Pons (tissue), 1 donor: ENCODE data around the gene TTC17.
A peak's percentile ranks its signal among the peaks of the same experiment; 100 is the strongest.
"Not testable (repeated sequence)": the region's sequence is repeated elsewhere in the genome, so short reads cannot be mapped to it uniquely, and the experiment has no call there.

ENCODE experiments used
- DNase-seq: peaks from one replicate; pipeline ENCODE4 v3.0.0-alpha.2; 2016; ENCODE audit warnings: low spot score

Gene TTC17, protein sequence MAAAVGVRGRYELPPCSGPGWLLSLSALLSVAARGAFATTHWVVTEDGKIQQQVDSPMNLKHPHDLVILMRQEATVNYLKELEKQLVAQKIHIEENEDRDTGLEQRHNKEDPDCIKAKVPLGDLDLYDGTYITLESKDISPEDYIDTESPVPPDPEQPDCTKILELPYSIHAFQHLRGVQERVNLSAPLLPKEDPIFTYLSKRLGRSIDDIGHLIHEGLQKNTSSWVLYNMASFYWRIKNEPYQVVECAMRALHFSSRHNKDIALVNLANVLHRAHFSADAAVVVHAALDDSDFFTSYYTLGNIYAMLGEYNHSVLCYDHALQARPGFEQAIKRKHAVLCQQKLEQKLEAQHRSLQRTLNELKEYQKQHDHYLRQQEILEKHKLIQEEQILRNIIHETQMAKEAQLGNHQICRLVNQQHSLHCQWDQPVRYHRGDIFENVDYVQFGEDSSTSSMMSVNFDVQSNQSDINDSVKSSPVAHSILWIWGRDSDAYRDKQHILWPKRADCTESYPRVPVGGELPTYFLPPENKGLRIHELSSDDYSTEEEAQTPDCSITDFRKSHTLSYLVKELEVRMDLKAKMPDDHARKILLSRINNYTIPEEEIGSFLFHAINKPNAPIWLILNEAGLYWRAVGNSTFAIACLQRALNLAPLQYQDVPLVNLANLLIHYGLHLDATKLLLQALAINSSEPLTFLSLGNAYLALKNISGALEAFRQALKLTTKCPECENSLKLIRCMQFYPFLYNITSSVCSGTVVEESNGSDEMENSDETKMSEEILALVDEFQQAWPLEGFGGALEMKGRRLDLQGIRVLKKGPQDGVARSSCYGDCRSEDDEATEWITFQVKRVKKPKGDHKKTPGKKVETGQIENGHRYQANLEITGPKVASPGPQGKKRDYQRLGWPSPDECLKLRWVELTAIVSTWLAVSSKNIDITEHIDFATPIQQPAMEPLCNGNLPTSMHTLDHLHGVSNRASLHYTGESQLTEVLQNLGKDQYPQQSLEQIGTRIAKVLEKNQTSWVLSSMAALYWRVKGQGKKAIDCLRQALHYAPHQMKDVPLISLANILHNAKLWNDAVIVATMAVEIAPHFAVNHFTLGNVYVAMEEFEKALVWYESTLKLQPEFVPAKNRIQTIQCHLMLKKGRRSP

DNA sequence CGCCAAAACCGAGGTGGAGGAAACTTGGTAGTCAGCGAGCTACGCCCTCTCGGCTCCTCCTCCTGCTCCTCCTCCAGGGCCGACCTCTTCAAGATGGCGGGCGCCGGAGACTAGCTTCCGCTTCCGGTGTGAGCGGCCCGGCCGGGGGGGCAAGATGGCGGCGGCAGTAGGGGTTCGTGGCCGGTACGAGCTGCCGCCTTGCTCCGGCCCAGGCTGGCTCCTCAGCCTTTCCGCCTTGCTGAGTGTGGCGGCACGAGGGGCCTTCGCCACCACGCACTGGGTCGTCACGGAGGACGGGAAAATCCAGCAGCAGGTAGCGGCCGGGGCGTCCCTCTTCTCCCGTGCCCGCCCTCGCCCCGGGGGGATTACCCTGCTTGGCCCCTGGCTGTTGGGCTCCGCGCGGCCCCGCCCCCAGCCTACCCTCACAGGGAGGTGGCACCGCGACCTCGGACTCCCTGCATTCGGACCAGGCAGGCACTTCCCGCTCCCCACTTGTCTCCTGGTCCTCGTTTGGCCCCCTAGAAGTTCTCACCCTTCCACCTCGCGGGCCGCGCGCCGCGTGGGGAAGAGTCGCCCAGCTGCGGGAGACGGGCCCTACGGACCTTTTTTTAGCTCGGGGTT lies at the start of gene TTC17:
Gene TTC17, plus strand, starts transcription at position 120 of the 621 bp plus-strand sequence. Its CDS starts 35 bp downstream, at position 155.
- peak; percentile 92 for DNase-seq

- DNase-seq, result peak; percentile 94
Measured at GRCh38 chr11:43311791-43312607, 46.7 kb upstream of the TTC17 start, which contains the start of gene API5. TSS of gene API5 (plus strand) at chr11:43311996. CDS start at chr11:43312128, 132 bp downstream.

DNA sequence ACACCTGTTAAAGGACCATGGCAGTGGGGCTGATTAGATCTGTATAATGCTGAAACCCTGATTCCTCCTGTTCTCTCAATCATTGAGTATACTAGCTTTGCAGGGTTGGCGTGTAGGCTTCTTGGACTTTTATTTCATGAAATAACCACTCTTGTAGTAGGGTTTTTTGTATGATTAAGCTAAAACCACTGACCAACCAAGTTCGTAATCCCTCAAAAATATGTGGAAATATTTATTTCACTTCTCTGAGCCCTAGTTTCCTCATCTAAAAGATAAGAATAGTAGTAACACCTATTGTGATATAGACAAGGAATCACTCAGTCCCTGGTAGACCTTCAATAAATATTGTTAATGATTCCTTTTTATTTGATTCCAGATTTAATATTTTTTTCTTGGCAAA lies 42.8 kb upstream of the TTC17 start:
- no peak for DNase-seq

- no peak for DNase-seq
Measured at GRCh38 chr11:43316451-43316850, 42.3 kb upstream of the TTC17 start.

GRCh38 chr11:43327987-43328386 lies 30.7 kb upstream of the TTC17 start:
- no peak for DNase-seq

GRCh38 chr11:43328482-43328881 lies 30.2 kb upstream of the TTC17 start:
- DNase-seq, result no peak

DNA sequence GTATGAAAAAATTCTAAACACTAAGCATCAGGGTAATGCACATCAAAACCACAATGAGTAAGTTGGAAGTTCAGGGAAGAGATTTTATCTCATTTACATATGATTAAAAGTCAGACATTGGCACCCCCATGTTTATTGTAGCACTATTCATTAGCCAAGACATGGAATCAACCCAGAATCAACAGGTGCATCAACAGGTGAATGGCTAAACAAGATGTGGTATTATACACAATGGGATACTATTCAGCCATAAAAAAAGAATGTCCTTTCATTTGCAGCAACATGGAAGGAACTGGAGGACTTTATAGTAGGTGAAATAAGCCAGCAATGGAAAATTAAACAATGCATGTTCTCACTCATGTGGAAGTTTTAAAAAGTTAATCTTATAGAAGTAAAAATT lies 17.6 kb upstream of the TTC17 start:
- DNase-seq, result no peak

DNA sequence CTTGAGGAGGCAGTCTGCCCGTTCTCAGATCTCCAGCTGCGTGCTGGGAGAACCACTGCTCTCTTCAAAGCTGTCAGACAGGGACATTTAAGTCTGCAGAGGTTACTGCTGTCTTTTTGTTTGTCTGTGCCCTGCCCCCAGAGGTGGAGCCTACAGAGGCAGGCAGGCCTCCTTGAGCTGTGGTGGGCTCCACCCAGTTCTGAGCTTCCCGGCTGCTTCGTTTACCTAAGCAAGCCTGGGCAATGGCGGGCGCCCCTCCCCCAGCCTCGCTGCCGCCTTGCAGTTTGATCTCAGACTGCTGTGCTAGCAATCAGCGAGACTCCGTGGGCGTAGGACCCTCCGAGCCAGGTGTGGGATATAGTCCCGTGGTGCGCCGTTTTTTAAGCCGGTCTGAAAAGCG lies 7.3 kb upstream of the TTC17 start:
- DNase-seq, result not testable (repeated sequence)

DNA sequence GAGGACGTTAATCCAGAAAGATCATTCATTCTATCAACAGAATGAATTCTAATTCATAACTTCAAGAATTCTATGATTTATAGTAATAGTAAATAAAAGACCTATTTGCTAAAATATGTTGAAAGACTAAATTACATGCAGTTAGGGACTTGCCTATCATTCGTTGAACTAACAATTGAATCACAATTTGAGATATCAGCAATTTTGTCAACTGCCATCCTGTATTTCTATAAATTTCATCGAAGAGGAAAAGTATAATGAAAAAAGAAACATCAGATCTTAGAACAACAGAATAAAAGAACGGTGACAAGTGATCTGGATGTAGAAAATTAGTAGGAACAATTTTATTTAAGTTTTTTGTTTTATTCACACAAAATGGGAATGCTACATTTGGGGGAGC lies 4.4 kb upstream of the TTC17 start:
- DNase-seq, result no peak

GRCh38 chr11:43356336-43356735 lies 2.4 kb upstream of the TTC17 start:
- no peak for DNase-seq

- no peak for DNase-seq
Measured at GRCh38 chr11:43358279-43358800, 380 bp upstream of the TTC17 start.

DNA sequence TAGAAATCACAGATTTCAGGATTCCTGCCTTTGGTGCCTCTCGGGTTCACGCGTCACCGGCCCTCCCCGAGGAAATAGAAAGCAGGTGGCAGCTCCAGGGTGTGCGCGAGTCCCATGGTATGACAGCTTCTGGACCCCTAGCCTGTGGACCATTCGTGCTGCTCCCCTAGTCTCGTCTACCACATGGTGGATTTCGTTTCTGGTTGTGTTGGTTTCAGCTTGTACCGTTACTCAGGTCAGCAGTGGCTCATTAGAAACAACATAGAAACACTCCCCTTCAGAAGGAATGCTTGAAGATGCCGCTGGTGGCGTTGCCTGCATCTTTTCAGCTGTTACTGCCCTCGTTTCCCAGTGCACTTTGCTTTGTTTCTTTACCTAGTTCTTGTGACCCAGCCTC lies 700 bp downstream of the TTC17 start:
- DNase-seq, result peak; percentile 10

DNA sequence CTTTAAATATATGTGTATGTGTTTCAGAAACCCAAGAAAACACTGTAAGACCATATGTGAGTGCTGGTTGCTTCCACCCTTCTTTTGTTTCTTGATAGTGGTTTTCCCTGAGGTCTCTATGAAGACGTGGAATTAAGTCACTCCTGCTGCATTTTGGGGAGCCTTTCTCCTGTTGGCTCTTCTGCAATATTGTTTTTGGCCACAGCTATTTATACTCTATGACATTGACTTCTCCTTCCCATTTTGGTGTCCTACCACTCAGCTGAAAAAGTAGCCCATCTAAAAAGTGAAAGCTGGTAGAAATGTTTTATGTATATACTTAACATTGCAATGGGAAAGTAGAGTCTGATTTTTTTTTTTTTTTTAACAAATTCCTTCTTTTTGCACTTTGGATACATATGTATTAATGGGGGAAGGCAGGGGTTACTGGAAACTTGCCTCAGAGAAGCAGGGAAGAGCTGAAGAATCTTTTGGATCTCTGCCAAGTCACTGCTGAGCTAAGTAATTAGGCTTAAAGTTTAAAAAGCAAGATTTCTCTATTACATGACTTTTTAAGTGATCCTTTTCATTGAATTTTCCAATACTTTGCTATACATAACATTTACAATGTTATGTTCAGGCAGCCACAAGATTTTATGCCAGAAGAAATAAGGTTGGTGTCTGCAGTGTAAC lies 1.8 kb downstream of the TTC17 start:
- DNase-seq, result peak; percentile 11

- DNase-seq, result no peak
Measured at GRCh38 chr11:43366677-43367076, 8.0 kb downstream of the TTC17 start.

DNA sequence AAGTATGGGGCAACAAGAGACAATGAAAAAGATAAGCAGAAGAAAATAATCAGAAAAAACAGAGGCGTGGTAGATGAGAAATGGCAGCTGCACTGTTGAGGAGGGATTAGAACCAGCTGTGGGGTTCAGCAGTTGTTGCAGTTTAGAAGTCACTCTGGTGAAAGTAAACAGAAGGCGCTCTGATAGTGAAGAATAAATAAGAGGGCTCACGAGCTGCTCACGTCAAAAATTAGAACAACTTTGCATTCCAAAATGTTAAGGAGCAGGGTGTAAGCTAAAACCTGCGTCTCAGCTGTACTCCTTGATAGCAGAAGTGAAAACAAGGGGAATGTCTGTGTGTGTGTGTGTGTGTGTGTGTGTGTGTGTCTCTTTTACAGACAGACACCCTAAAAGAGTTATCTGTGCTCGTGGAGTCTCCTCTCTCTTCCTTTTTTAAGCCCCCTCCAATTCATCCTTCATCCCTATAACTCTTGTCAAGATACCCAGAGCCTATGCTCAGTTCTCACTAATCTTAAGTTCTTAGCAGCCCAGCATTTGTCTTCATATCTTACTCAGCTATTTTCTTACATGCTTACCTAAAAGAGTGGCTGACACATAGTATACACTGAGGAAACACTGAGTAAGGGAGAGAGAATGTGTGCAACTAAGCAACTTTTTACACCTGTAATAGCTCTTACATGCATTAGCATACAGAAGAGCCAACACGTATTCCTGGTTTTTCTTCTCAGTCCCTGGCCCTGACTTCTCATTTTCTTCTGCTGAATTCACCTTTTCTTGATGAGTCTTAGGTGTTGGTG lies 8.9 kb downstream of the TTC17 start:
- DNase-seq, result peak; percentile 11

DNA sequence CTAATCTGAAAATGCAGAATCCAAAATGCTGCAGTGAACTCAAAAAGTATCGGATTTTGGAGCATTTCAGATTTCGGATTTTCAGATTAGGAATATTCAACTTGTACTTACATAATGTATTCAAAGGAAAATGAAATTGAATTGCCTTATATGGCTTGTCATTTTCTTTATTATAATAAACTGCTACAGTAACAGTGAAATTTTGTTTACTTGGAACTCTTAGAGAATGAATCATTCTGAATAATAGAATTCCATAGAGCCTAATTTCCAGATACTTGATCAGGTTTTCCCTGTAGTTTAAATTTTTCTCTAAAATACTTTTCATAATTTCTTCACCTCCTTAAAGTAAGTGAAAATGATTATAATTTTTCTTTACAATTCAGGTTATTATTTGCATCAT lies 17.3 kb downstream of the TTC17 start:
- DNase-seq, result no peak

- no peak for DNase-seq
Measured at GRCh38 chr11:43376594-43376993, 17.9 kb downstream of the TTC17 start.

DNA sequence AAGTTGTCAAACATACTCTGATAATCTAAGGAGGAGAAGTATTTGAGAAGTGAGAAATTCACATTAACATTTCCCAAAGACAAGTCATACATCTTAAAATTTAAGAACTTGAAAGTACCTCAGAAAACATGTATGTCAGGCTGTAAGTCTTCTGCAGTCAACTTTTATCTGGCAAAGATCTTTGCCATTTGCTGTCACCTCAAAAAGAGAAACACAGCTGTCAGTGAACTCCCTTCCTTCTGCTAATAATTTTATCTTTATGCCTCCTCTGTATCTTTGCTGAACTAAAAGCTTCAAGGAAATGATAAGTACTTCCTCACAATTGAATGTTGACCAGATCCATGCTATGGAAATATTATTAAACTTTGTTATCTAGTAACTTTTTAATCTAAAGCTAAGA lies 18.7 kb downstream of the TTC17 start:
- no peak for DNase-seq

DNA sequence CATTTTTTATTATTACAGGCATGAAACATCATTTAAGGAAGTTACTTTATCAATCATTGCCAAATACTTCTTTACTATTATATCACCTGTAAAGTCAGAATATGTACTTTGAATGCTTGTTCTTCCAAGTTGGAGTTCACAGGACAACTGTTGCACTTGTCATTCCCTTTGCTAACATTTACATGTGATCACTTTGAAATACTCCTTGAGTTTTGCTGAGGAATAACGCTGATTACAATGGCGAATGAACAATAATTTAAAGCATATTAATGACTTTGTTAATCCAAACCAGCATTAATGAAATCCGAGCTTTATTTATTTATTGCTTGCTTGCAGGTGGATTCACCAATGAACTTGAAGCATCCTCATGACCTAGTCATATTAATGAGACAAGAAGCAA lies 20.2 kb downstream of the TTC17 start:
- no peak for DNase-seq
